HG03039 (cell line): ENCODE data around the gene EPHA4.

ENCODE experiments used
- ATAC-seq: cut with Tn5 transposase; IDR thresholded peaks from one replicate; pipeline ENCODE4 v1.9.1; 2021; ENCODE audit warnings: mild to moderate bottlenecking, moderate library complexity; ENCODE audit not compliant: unreplicated experiment

EPHA4 gene

GRCh38 chr2:221572219-221572820 is at the start of gene EPHA4:
TSS of gene EPHA4 (minus strand) at chr2:221572304. CDS start at chr2:221572248, 56 bp downstream.
- peak; percentile 93 for ATAC-seq

- no peak for ATAC-seq
Measured at GRCh38 chr2:221618007-221618406, 45.9 kb upstream of the EPHA4 start.

GRCh38 chr2:221616561-221616960 is 44.5 kb upstream of the EPHA4 start:
- ATAC-seq = no peak

GRCh38 chr2:221614274-221614673 is 42.2 kb upstream of the EPHA4 start:
- ATAC-seq = no peak

- ATAC-seq = no peak
Measured at GRCh38 chr2:221612800-221613199, 40.7 kb upstream of the EPHA4 start.

GRCh38 chr2:221612161-221612560 is 40.1 kb upstream of the EPHA4 start:
- no peak for ATAC-seq

GRCh38 chr2:221610675-221611074 is 38.6 kb upstream of the EPHA4 start:
- ATAC-seq = no peak

GRCh38 chr2:221610255-221610654 is 38.2 kb upstream of the EPHA4 start:
- ATAC-seq = no peak

- no peak for ATAC-seq
Measured at GRCh38 chr2:221608442-221608841, 36.3 kb upstream of the EPHA4 start.

- no peak for ATAC-seq
Measured at GRCh38 chr2:221606424-221606823, 34.3 kb upstream of the EPHA4 start.

- no peak for ATAC-seq
Measured at GRCh38 chr2:221605751-221606240, 33.7 kb upstream of the EPHA4 start.

GRCh38 chr2:221602938-221603337 is 30.8 kb upstream of the EPHA4 start:
- ATAC-seq = no peak

- ATAC-seq = no peak
Measured at GRCh38 chr2:221601376-221601775, 29.3 kb upstream of the EPHA4 start.

GRCh38 chr2:221600388-221600787 is 28.3 kb upstream of the EPHA4 start:
- no peak for ATAC-seq

- ATAC-seq = no peak
Measured at GRCh38 chr2:221596192-221596591, 24.1 kb upstream of the EPHA4 start.

- ATAC-seq = no peak
Measured at GRCh38 chr2:221590861-221591365, 18.8 kb upstream of the EPHA4 start.

- no peak for ATAC-seq
Measured at GRCh38 chr2:221589696-221590095, 17.6 kb upstream of the EPHA4 start.

GRCh38 chr2:221588306-221588985 is 16.3 kb upstream of the EPHA4 start:
- no peak for ATAC-seq

- ATAC-seq = no peak
Measured at GRCh38 chr2:221581986-221582385, 9.9 kb upstream of the EPHA4 start.

GRCh38 chr2:221574231-221574570 is 2.1 kb upstream of the EPHA4 start:
- no peak for ATAC-seq

GRCh38 chr2:221573430-221574230 is 1.5 kb upstream of the EPHA4 start:
- peak; percentile 52 for ATAC-seq
